K562 (cell line): ENCODE measurements around the gene CMSS1. TPM values are rescaled to one million over a fixed set of nuclear protein-coding genes. Genes with fewer than 3 reads are reported as not detected.
A peak's percentile ranks its signal among the peaks of the same experiment; 100 is the strongest.

Experiments used
- ATF2 ChIP-seq: sonication (generic); formaldehyde crosslinking; IDR thresholded peaks from 2 replicates; pipeline ENCODE4 v1.8.1; 2022; ENCODE audit warnings: missing genetic modification reagents
- CLOCK ChIP-seq: fragments of 250-450 bp; sonication (Bioruptor Pico); IDR thresholded peaks from 2 replicates; pipeline ENCODE4 v1.4.0; 2020; ENCODE audit warnings: mild to moderate bottlenecking, moderate library complexity, borderline replicate concordance
- MLX ChIP-seq, 2 experiments: fragments of 450-650 bp in 1 of 2; sonication (generic) in 1 of 2; formaldehyde crosslinking; conservative IDR thresholded peaks; 2 replicates each; pipeline versions ENCODE4 v1.4.0 to v1.8.1; 2020 to 2022; ENCODE audit warnings: mild to moderate bottlenecking in 1 of 2, missing genetic modification reagents in 1 of 2
- PURB ChIP-seq: sonication (generic); formaldehyde crosslinking; IDR thresholded peaks from 2 replicates; pipeline ENCODE4 v1.9.0; 2021; ENCODE audit warnings: low read depth, mild to moderate bottlenecking, missing genetic modification reagents
- TAF9B ChIP-seq: fragments of 450-650 bp; IDR thresholded peaks from 2 replicates; pipeline ENCODE4 v1.6.1; 2018; ENCODE audit warnings: mild to moderate bottlenecking; ENCODE audit not compliant: partially characterized antibody
- THAP12 ChIP-seq: fragments of 250-450 bp; sonication (Bioruptor Pico); IDR thresholded peaks from 2 replicates; pipeline ENCODE4 v1.9.0; 2021; ENCODE audit warnings: mild to moderate bottlenecking, inconsistent platforms
- ZNF239 ChIP-seq: fragments of 250-450 bp; sonication (Bioruptor Pico); IDR thresholded peaks from 2 replicates; pipeline ENCODE4 v1.4.0; 2020; ENCODE audit warnings: mild to moderate bottlenecking
- ZNF318 ChIP-seq, 2 experiments: fragments of 450-650 bp; IDR thresholded peaks; 2 replicates each; pipeline ENCODE4 v1.6.1; 2016; ENCODE audit warnings: mild to moderate bottlenecking in 2 of 2, borderline replicate concordance in 1 of 2, low read depth in 1 of 2, moderate library complexity in 1 of 2
- ZNF785 ChIP-seq: fragments of 250-450 bp; sonication (Bioruptor Pico); IDR thresholded peaks from 2 replicates; pipeline ENCODE4 v1.4.0; 2020; ENCODE audit warnings: mild to moderate bottlenecking
- polyA plus RNA-seq, 8 experiments: library from polyadenylated mRNA; depleted of rRNA in 4 of 8; stranded (reverse) in 5 of 8; unstranded in 3 of 8; fragments of >200 nt; fragmentation: Nextera tagmentation in 2 of 8; fragmentation: Illumina TruSeq in 1 of 8; extraction: Ambion mirVana in 2 of 8; extraction: Trizol in 1 of 8; gene quantifications; 2 replicates each; pipeline versions ENCODE4 v1.2.1 to v1.2.3, GENCODE V29; 2011 to 2014; ENCODE audit warnings: inconsistent platforms in 1 of 8, missing spikeins in 1 of 8
- total RNA-seq, 7 experiments: library from RNA; depleted of rRNA in 6 of 7; stranded (reverse); fragments of >200 nt in 6 of 7; fragmentation: Illumina TruSeq in 2 of 7; extraction: Trizol in 2 of 7; gene quantifications; 2 replicates each; pipeline versions ENCODE4 v1.2.1 to v1.2.3, GENCODE V29; 2011 to 2021; ENCODE audit warnings: low replicate concordance in 1 of 7

CMSS1 gene
- total and polyA plus RNA-seq, 9 of the 15 experiments (the other 6 are each of a cell fraction or from before 2014, with no cell fraction given), result 46.9 to 109 (median 72.3) TPM

GRCh38 chr3:99776516-99777209 is 41.0 kb upstream of the CMSS1 start (continued):
- TF ChIP-seq ZNF318 (IDR thresholded peaks at IDR 0.05; ENCODE audit: borderline replicate concordance in 1 of 2, low read depth in 1 of 2) (no peak), ATF2 (CRISPR knock-in tag) (no peak), MLX (CRISPR knock-in tag; conservative IDR thresholded peaks at IDR 0.05) (peak in 1 of 2 experiments; percentile 84; a peak in 1 of 4 replicates), ZNF785 (CRISPR knock-in tag) (peak; percentile 92), THAP12 (CRISPR knock-in tag) (no peak), TAF9B (no peak), CLOCK (CRISPR knock-in tag) (peak; percentile 92), ZNF239 (CRISPR knock-in tag) (peak; percentile 98), PURB (no peak)
